Natural killer cell (primary cell): ENCODE data around the gene CIROP. TPM values are rescaled to one million over a fixed set of nuclear protein-coding genes. Genes with fewer than 3 reads are reported as not detected.

ENCODE experiments used
- ATAC-seq, 3 donors: fragments of 150-1000 bp in 2 of 3; fragments of 200-7000 bp in 1 of 3; cut with Tn5 transposase; 1 replicate in 1 of 3; 2 replicates in 2 of 3; pipeline ENCODE4 v1.10.0; 2021; ENCODE audit warnings: mild to moderate bottlenecking in 2 of 3, moderate library complexity in 2 of 3
- DNase-seq, 2 donors: peaks; one replicate each; pipeline versions ENCODE4 v3.0.0 to v3.0.0-alpha.2; 2013 to 2021; ENCODE audit warnings: mixed read lengths in 1 of 2
- H3K27ac ChIP-seq: one replicate; pipeline ENCODE4 v1.5.1; 2013; ENCODE audit warnings: mild to moderate bottlenecking, low read length
- H3K27me3 ChIP-seq: one replicate; pipeline ENCODE4 v1.6.1; 2013; ENCODE audit warnings: low read length; ENCODE audit not compliant: control insufficient read depth, insufficient read depth
- H3K36me3 ChIP-seq: one replicate; pipeline ENCODE4 v1.6.1; 2013; ENCODE audit warnings: low read length; ENCODE audit not compliant: control insufficient read depth, insufficient read depth
- H3K4me1 ChIP-seq: one replicate; pipeline ENCODE4 v1.6.1; 2013; ENCODE audit warnings: low read length; ENCODE audit not compliant: control insufficient read depth, insufficient read depth
- H3K4me3 ChIP-seq: one replicate; pipeline ENCODE4 v1.5.1; 2013; ENCODE audit warnings: low read length
- H3K9me3 ChIP-seq: one replicate; pipeline ENCODE4 v1.6.1; 2013; ENCODE audit warnings: low read length; ENCODE audit not compliant: control insufficient read depth, insufficient read depth
- H3K27ac Mint-ChIP-seq, 2 donors: one replicate each; pipeline ENCODE4 v1.8.0; 2022; ENCODE audit warnings: mild to moderate bottlenecking in 2 of 2, mixed read lengths in 2 of 2, moderate library complexity in 1 of 2
- H3K27me3 Mint-ChIP-seq, 2 donors: one replicate each; pipeline ENCODE4 v1.8.0; 2022; ENCODE audit warnings: low read depth in 2 of 2, mixed read lengths in 2 of 2
- H3K36me3 Mint-ChIP-seq: one replicate; pipeline ENCODE4 v1.8.0; 2022; ENCODE audit warnings: mixed read lengths
- H3K4me1 Mint-ChIP-seq, 2 donors: one replicate each; pipeline ENCODE4 v1.8.0; 2022; ENCODE audit warnings: mixed read lengths in 2 of 2
- H3K4me3 Mint-ChIP-seq: one replicate; pipeline ENCODE4 v1.8.0; 2022; ENCODE audit warnings: mild to moderate bottlenecking, moderate library complexity, mixed read lengths
- H3K9me3 Mint-ChIP-seq, 2 donors: one replicate each; pipeline ENCODE4 v1.8.0; 2022; ENCODE audit warnings: mixed read lengths in 2 of 2
- WGBS: methylation state at CpG from one replicate; pipeline ENCODE4 v1.1.7; 2013; ENCODE audit warnings: missing lambda C conversion rate; ENCODE audit not compliant: insufficient coverage; 5-methylcytosine and 5-hydroxymethylcytosine counted together
- intact Hi-C: fragments of 100-400 bp; cut with micrococcal nuclease; formaldehyde crosslinking; loops from one replicate; pipeline ENCODE4 v1.14.2; 2022
- total RNA-seq, 4 donors: library from RNA; stranded (reverse); fragments of 120-200 nt in 1 of 4; gene quantifications; one replicate each; pipeline versions ENCODE4 v1.2.3 to v1.2.4, GENCODE V29; 2013 to 2022
- TF ChIP-seq, protein P1 (sequence below): fragments of 200-600 bp; IDR thresholded peaks from one replicate; pipeline ENCODE4 v1.8.0; 2022; ENCODE audit warnings: antibody characterized with exemption

The CIROP gene
- total RNA-seq, 3 donors from 2014 or later (not counting 1 experiment from before 2014, with no cell fraction given) = not detected

DNA sequence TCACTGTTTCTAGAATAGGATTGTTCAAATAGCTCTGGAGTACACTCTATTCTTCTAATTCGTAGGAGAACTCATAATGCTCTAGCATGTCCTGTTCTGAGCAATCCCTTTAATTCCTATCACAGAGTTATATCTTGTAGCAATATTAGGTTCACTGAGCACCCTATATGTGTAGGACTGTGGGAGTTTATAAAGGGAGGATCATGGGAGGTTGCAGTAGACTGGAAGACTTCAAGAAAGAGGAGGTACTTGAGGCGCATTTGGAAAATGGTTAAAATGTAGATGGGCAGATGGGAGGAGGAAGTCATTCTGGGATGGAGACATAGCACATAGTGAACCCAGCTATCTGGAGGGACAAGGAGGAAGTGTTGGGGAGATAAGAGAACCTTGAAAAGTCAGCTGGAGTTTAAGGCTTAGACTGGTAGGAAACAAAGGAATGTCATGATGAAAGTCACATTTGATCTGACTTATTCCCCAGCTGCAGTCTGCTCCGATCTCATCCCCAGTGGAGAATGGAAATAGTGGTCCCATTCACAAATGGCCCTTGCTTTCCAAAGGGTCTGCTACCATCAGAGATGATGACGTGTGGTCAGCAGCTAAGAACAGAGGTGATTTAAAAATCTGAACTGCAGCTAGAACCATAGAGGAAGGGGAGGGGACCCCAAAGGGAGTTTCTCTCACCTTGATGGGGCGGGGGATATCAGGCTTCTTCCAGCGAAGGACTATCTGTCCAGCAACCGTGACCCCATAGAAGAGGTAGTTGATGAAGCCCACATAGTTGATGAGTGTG is 24.4 kb upstream of the CIROP start:
- intact Hi-C loops = no loop called here
- H3K27ac ChIP-seq = no peak overlapping the region
- H3K9me3 Mint-ChIP-seq = no peaks in the 10 kb centered on the region
- TF ChIP-seq, protein P1, sequence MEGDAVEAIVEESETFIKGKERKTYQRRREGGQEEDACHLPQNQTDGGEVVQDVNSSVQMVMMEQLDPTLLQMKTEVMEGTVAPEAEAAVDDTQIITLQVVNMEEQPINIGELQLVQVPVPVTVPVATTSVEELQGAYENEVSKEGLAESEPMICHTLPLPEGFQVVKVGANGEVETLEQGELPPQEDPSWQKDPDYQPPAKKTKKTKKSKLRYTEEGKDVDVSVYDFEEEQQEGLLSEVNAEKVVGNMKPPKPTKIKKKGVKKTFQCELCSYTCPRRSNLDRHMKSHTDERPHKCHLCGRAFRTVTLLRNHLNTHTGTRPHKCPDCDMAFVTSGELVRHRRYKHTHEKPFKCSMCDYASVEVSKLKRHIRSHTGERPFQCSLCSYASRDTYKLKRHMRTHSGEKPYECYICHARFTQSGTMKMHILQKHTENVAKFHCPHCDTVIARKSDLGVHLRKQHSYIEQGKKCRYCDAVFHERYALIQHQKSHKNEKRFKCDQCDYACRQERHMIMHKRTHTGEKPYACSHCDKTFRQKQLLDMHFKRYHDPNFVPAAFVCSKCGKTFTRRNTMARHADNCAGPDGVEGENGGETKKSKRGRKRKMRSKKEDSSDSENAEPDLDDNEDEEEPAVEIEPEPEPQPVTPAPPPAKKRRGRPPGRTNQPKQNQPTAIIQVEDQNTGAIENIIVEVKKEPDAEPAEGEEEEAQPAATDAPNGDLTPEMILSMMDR = no peak
- no peaks in the 10 kb centered on the region for H3K36me3 ChIP-seq
- DNase-seq (no peak), ATAC-seq (no peak)
- H3K36me3 Mint-ChIP-seq = no peaks in the 10 kb centered on the region
- H3K4me3 Mint-ChIP-seq = no peak overlapping the region
- WGBS = 92% methylated on average over 6 of the region's 7 CpGs
- H3K9me3 ChIP-seq = no peaks in the 10 kb centered on the region
- H3K27me3 Mint-ChIP-seq = peaks cover 11 to 16% of the 10 kb centered on the region in 2 donors
- H3K4me1 Mint-ChIP-seq = no peaks in the 10 kb centered on the region
- no peak overlapping the region for H3K27ac Mint-ChIP-seq
- H3K4me3 ChIP-seq = no peak overlapping the region
- H3K27me3 ChIP-seq = no peaks in the 10 kb centered on the region
- no peaks in the 10 kb centered on the region for H3K4me1 ChIP-seq

DNA sequence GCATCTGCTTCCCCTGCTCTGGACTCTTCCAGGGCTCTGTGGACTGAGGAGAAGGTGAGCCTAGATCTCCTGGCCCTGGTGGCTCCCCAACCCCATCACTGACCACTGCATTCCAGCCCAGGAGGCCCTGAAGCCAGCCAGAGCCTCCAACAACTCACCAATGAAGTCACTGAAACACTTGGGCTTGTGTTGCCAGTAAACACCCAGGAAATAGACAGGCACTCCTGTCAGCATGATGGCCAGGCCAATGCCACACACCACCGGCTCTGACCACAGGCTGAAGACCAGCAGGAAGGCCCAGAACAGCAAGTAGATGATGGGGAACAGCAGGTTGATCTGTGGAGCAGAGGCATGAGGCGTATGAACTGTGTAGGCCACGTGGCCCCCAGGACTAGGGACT is 23.1 kb upstream of the CIROP start:
- no peak overlapping the region for H3K4me3 Mint-ChIP-seq
- H3K4me3 ChIP-seq = no peak overlapping the region
- no peaks in the 10 kb centered on the region for H3K4me1 Mint-ChIP-seq
- H3K27ac Mint-ChIP-seq = no peak overlapping the region
- H3K9me3 ChIP-seq = no peaks in the 10 kb centered on the region
- TF ChIP-seq, protein P1 = no peak
- H3K27ac ChIP-seq = no peak overlapping the region
- ATAC-seq = no peak
- intact Hi-C loops = no loop called here
- H3K27me3 ChIP-seq = no peaks in the 10 kb centered on the region
- DNase-seq = no peak
- H3K9me3 Mint-ChIP-seq = no peaks in the 10 kb centered on the region
- H3K36me3 Mint-ChIP-seq = no peaks in the 10 kb centered on the region
- no peaks in the 10 kb centered on the region for H3K36me3 ChIP-seq
- 80% methylated on average over 3 of the region's 3 CpGs for WGBS
- peaks cover 11 to 20% of the 10 kb centered on the region in 2 donors for H3K27me3 Mint-ChIP-seq
- no peaks in the 10 kb centered on the region for H3K4me1 ChIP-seq

DNA sequence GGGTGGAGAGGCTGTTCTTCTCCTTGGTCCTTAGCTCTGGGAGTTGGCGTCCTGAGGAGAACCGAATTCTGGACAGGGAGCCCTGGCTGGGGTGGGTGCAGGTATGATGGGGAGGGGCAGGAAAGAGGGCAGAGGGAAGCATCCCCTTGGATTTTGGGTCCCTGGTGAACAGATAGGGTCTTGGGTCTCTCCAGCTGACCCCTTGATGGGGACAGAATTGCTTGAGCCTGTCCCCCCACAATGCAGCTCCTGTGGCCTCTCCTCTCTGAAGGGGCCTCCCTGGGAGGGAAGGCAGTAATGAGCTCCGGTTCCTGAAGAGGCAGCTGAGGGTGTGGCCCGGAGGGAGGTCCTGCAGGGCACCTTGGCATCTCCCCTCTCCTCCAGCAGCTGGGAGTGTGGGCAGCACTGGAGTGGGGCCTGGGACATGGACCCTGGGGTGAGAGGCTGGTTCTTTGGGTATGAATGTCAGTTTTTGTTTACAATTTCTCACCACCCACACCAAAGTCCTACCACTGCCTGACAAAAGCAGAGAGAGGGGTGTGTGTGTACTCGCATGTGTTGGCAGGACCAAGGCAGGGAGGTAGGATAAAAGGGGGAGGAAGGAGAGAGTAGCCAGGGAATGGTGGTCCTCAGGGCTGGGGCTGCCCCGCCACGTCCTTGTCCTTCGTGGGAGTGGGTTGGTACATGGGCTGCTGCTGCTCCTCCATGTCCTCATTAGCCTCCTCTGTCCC is 21.9 kb upstream of the CIROP start:
- Histone ChIP-seq H3K4me1 (peaks cover under 1% of the 10 kb centered on the region), H3K4me3 (no peak overlapping the region), H3K36me3 (no peaks in the 10 kb centered on the region), H3K9me3 (no peaks in the 10 kb centered on the region), H3K27me3 (no peaks in the 10 kb centered on the region), H3K27ac (no peak overlapping the region)
- ATAC-seq (no peak), DNase-seq (no peak)
- TF ChIP-seq, protein P1 = no peak
- Mint-ChIP-seq H3K4me3 (no peak overlapping the region), H3K36me3 (no peaks in the 10 kb centered on the region), H3K27ac (no peak overlapping the region), H3K9me3 (no peaks in the 10 kb centered on the region), H3K4me1 (no peaks in the 10 kb centered on the region), H3K27me3 (peaks cover 11 to 24% of the 10 kb centered on the region in 2 donors)
- intact Hi-C loops = no loop called here
- 86% methylated on average over 8 of the region's 8 CpGs for WGBS
